AG09309 (cell line): ENCODE results near the gene CFAP65.

Experiments
- DNase-seq: peaks from one replicate; pipeline ENCODE4 v3.0.0-alpha.2; 2010; ENCODE audit warnings: low read depth
- H3K4me3 ChIP-seq: 2 replicates; pipeline ENCODE4 v1.5.1; 2011; ENCODE audit warnings: mild to moderate bottlenecking, low read depth, low read length, moderate library complexity; ENCODE audit not compliant: control insufficient read depth
- TF ChIP-seq, protein P1 (sequence below): IDR thresholded peaks from 2 replicates; pipeline ENCODE4 v1.5.1; 2011; ENCODE audit warnings: mild to moderate bottlenecking, low read depth, low read length, inconsistent platforms; ENCODE audit not compliant: insufficient read depth, control insufficient read depth; ENCODE audit errors: missing control alignments

The CFAP65 gene

DNA sequence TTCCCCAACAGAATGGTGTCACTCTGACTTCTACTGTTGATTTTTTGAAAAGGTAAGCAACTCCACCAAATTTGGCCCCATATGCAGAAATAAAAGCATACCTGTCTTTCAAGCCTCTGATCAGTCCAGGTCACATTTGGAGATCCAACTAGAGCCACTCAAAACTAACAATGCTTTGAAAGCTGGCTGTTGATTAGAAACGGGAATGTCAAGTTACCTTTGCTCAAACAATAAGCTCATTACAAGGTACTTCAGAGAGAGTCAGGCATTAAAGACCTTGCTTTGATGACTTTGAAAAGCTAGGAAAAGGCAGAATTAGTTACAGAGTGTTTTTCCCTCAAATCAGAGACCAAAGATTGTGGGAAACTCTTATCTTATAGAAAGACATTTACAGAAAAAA, 24.2 kb upstream of the CFAP65 start:
- H3K4me3 ChIP-seq, result no peak overlapping the region
- DNase-seq, result no peak
- TF ChIP-seq, protein P1, sequence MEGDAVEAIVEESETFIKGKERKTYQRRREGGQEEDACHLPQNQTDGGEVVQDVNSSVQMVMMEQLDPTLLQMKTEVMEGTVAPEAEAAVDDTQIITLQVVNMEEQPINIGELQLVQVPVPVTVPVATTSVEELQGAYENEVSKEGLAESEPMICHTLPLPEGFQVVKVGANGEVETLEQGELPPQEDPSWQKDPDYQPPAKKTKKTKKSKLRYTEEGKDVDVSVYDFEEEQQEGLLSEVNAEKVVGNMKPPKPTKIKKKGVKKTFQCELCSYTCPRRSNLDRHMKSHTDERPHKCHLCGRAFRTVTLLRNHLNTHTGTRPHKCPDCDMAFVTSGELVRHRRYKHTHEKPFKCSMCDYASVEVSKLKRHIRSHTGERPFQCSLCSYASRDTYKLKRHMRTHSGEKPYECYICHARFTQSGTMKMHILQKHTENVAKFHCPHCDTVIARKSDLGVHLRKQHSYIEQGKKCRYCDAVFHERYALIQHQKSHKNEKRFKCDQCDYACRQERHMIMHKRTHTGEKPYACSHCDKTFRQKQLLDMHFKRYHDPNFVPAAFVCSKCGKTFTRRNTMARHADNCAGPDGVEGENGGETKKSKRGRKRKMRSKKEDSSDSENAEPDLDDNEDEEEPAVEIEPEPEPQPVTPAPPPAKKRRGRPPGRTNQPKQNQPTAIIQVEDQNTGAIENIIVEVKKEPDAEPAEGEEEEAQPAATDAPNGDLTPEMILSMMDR, result no peak

DNA sequence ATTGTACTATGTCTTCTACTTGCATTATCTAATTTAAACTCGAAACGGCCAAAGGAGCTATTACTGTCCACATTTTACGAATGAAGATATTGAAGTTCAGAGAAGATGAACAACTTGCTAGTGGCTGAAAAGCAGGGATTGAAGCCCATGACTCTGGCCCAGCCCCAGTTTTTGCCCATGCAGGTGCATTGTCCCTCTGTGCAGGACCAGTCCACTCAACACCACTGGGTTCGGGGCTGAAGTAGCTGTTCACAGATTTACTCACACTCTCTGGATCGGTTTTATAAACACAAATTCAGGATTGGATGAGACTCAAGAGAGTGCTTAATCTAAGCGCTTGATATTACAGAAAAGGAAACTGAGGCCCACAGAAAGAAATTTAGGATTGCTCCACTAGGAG, 20.8 kb upstream of the CFAP65 start:
- TF ChIP-seq, protein P1, result no peak
- H3K4me3 ChIP-seq, result no peak overlapping the region
- no peak for DNase-seq

DNA sequence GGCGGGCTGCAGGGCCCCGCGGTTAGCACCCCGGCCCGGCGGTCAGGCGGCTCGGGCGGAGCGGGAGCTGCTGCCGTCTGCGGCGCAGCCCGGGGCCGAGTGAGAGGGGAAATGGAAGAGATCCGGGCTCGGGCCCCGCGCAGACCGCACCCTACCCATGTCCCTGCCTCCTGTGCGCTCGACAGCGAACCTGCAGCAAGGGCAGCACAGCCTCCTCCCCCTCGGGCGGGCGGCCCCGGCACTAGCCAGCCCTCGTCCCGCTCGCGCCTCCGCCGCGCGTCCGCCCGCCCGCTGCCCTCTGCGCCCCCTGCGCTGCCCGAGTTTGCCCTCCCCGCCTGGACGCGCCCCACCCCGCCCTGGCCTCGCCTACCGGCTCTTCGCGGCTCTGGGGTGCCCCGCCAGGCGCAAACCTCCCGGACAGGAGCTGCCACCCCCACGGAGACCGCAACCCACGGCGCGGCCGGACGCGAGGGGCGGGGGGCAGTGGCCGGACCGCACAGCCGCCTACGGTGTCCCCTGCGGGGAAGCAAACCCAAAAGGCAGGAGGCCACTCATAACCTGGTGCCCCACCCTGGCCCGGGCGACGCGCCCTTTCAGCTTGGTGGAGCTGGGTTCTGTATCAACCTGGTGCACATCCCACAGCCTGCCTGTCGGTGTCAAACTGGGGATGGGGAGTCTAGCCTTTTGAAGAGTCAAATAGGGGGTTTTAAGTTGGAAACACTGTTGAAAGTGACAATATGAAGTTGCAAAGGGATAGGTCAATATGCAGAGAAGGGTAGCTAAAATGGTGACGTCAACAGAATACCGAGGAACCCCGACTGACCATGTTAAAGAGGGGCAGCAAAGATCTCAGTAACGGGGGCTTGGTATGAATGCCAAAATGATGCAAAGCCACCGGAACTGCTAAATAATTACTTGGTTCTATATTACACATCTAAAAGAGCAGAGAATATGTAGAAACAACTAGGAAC, 19.8 kb upstream of the CFAP65 start, which contains the start of gene IHH:
TSS of gene IHH (minus strand) at position 101 of the 971 bp plus-strand sequence. CDS start 454 bp downstream, outside the sequence.
- TF ChIP-seq, protein P1, result no peak
- DNase-seq, result no peak
- no peak within 1 kb of the TSS for H3K4me3 ChIP-seq

DNA sequence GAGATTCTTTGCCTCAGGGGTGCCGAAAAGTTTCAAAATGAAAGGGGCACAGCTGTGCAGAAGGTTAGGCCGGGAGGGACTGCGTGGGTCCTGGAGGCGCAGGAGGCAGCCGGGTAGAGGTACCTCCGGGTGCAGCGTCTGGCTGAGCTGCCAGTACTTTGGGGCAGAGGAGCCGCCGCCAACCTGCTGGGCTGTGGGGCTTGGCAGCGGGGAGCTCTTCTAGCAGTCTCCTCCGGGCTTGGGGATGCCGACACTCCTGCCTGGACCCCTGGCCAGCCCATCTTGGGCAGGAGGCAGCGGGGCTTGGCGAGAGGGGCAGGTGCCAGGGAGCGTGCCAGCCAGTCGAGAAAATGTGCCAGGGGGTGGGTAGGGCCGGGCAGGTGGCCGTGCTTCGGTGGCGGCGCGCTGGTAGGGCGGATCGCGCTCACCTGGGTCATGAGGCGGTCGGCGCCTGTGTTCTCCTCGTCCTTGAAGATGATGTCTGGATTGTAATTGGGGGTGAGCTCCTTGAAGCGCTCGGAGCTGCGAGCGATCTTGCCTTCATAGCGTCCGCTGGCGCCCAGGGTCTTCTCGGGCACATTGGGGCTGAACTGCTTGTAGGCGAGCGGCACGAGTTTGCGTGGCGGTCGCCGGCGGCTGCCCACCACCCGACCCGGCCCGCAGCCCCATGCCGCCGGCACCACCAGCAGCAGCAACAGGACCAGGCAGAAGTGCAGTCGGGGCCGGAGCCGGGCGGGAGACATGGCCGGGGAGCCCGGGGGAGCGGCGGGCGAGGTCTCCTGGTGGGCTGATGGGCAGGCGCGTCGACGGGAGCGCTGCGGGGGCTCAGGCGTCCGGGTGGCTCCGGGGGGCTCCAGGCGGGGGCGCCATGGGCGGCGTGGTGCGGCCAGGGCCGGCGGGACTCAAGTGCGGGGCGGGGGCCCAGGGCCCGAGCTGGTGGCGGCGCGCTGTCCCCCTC, 18.7 kb upstream of the CFAP65 start:
- DNase-seq, result no peak
- TF ChIP-seq, protein P1, result no peak
- H3K4me3 ChIP-seq, result no peak overlapping the region

DNA sequence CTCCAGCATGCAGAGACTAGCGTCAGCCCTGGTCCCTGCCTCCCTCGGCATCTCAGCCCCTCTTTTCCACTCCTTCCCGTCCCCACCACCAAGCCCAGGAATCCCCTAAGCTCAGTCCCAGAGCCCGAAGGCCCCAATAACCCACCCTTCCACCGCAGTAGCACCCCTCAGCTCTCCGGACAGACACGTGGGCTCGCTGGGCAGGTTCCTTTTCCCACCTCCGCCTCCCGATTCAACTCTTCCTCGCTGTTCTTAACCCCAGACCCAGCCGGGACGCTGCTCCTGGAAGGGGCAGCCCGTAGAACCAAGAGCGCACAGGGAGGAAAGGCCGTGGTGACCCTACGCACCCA, 18.0 kb upstream of the CFAP65 start:
- no peak overlapping the region for H3K4me3 ChIP-seq
- TF ChIP-seq, protein P1, result no peak
- DNase-seq, result no peak

DNA sequence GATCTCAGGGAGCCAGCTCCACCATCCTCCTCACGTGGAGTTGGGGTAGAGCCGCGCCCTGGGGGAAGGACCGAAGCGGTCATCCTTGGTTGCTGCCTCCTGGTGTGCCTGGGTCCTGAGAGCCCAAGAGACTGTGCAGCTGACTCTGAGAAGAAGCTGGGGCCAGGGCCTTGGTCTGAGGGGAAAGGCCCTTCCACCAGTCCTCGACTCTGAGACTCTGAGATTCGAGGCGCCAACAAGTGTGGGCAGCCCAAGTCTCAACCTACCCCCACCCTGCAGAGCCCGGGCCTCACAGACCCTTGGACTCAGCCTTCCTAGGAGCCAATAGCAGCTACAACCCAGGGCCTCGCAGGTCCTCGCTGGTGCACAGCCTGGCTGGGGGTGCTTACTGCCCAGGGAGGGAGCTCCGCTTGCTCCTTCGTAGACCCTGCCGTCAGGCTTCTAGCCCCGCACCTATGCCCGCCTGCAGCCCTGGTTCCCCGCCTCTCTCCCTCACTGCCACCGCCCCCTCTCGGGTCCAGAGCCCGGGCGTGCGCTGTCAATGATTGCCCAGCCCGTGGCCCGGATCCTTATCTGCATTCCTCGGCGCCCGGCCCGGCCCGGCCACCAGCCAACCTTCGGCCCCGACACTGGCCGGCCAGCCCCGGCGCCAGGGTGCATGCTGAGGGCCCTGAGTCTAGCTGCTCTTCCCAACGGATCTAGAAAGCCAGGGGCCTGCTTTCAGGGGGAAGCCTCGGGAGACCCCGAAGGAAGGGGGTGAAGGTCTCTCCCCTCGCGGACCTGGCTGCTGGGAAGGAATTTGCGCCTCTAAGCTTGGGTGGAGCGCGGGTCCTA, 17.4 kb upstream of the CFAP65 start:
- DNase-seq, result no peak
- TF ChIP-seq, protein P1, result no peak
- H3K4me3 ChIP-seq, result no peak overlapping the region
